M059J (cell line): ENCODE results near the gene LCN6. TPM values are rescaled to one million over a fixed set of nuclear protein-coding genes. Genes with fewer than 3 reads are reported as not detected.
"Not testable (repeated sequence)": the region's sequence is repeated elsewhere in the genome, so short reads cannot be mapped to it uniquely, and the experiment has no call there.

Experiments
- DNase-seq: peaks from one replicate; pipeline ENCODE4 v3.0.0-alpha.2; 2012; ENCODE audit warnings: low read depth
- total RNA-seq: library from RNA; depleted of rRNA; stranded (reverse); fragments of >200 nt; shearing (Covaris generic); gene quantifications from 2 replicates; pipeline ENCODE4 v1.2.3, GENCODE V29; 2014

The LCN6 gene
- total RNA-seq, 1 experiment from 2014 or later: not detected

DNA sequence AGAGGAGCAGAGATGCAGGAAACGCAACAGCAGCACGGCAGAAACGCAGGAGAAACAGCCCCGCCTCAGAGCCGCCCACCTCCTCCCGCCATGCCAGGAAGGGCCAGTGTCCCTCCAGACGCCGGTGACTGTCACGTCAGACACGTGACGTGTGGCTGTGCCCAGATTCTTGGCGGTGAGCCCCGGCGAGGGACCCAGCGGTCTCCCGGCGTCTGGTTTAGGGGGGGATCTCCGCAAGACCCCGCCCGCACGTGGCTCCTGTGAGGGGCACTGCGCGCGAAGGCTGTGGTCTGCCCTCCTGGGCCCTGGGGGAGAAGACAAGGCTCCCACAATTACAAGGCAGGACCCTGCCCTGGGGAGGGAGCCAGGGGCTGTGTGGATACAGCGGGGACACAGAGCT, 12.1 kb upstream of the LCN6 start:
- no peak for DNase-seq

DNA sequence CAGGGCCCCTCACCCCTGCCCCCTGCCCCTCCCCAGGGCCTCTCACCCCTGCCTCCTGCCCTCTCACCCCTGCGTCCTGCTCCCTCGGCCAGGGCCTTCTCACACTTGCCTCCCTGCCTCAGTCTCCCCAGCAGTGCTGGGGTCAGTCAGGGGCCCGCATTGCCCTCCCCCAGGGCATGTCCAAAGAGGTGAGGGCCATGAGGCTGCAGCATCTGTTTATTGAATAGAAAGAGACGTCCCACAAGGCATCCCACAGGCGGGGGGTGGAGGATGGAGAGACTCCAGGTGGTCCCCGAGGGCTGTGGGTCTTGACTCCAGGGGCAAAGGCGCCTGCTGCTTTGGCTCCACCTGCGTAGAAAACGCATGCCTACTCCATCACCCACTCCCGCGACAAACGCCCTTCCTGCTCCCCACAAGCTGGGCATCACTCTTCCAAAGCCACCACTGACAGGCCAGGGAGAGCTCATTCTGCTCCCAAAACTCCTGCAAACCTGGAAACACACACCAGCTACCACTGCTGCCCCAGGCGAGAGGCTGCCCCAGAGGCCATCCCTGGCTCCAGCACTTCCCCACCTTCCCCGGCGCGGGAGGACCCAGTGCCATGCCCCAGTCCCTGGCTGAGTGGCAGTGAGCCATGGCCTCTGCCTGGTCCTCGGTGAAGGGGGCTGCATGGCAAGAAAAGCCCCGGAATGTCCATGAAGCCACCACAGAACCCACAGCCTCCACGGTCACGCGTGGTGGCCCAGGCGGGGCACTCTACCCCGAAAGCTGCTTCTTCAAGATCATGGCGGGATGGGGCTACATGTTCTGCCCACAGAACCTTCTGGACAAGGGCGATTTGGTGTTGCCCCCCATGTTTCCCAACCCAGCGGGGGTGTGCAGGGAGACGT, 11.4 kb upstream of the LCN6 start:
- no peak for DNase-seq

DNA sequence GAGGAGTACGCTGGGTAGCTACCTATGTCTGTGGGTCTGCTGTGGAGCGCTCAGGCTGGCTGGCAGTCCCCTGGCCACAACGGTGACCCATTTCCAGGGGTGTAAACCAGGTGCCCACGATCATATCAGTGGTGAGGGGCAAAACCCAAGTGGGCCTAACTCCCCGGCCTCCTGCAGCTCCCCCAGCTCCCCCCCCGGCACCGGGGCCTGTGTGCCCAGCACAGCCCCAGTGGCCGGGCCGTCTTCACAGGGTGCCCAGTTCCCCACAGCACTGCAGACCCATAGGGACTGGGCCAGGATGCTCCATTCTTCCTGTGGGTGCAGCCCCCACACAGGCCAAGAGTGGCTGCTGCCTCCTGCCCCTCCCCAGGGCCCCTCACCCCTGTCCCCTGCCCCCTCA, 10.7 kb upstream of the LCN6 start:
- no peak for DNase-seq

DNA sequence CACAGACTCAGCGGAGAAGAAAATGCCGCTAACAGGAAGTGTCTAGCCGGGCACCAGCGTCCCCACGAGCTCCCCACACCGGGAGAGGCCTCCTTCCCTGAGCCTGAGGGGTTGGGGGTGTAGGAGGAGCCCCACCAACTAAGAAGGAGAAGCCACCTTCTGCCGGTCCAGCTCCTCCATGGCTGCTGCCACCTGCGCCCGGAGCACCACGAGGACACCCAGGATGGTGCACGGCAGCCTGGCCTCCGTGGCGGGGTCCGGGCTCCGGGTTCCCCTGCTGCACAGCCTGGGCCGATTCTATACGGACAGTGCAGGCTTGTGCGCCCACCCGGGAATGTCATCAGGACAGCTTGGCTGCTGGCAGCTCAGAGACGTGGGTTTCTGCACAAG, 9.4 kb upstream of the LCN6 start:
- DNase-seq: no peak

DNA sequence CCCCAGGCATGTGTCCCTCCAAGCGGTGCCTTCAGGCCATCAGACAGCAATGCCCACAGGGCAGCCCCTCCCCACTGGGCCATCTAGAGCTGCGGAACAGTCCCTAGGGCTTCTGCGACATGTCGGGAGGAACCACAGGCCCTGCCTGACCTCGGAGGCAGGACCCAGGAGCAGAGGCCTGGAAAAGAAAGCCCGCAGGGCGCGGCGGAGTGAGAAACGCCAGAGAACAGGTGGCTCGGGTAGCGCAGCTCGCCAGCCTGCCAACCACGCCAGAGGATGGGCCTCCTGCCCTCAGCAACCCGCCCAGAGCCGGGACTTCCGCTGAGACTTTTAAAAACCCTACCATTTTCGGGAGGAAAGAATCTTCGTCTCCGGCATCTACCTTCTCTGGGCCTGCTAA, 9.0 kb upstream of the LCN6 start:
- no peak for DNase-seq

DNA sequence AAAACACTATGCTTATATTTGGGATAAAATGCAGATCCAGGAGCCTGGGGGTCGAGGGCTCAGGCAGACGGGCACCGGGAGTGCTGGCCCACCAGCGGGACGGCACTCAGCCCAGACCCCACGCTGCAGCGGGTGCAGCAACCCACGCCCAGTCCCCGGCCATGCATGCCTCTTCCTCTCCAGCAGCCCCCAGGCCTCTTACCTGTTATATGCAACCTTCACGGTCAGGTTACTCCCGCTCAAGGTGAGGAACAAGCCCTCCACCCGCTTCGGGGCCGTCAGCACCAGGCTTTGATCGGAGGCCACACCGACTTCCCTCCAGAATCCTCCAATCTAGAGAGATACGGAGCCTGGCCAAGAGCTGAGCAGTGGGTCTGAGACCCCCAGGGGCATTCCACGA, 8.5 kb upstream of the LCN6 start:
- DNase-seq: no peak

DNA sequence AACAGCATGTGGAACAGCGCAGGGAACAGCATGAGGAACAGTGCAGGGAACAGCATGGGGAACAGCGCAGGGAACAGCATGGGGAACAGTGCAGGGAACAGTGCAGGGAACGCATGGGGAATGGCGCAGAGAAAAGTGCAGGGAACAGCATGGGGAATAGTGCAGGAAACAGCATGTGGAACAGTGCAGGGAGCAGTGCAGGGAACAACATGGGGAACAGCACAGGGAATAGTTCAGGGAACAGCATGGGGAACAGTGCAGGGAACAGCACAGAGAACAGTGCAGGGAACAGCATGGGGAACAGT, 7.8 kb upstream of the LCN6 start:
- DNase-seq: no peak

DNA sequence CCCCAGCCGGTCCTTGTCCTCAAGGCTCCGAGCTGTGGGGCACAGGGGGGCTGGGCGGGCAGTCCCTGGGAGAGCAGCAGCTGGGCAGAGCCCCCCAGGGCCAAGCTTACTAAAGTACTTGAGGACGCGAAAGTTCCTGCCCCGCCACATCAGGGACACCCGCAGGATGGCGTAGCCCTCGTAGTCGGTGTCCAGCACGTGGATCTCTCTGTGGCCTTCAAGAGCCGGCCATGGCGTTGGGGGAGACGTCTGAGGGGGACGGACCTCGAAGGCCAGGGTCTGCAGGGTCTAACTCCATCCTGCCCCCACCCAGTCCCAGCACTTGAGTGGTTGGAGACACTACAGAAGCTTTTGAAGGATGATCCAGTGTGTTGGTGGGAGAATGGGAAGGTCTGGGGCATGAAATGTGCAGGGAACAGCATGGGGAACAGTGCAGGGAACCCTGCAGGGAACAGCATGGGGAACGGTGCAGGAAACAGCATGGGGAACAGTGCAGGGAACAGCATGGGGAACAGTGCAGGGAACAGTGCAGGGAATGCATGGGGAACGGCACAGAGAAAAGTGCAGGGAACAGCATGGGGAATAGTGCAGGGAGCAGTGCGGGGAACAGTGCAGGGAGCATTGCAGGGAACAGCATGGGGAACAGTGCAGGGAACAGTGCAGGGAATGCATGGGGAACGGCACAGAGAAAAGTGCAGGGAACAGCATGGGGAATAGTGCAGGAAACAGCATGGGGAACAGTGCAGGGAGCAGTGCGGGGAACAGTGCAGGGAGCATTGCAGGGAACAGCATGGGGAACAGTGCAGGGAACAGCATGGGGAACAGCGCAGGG, 7.2 kb upstream of the LCN6 start:
- DNase-seq: not testable (repeated sequence)

DNA sequence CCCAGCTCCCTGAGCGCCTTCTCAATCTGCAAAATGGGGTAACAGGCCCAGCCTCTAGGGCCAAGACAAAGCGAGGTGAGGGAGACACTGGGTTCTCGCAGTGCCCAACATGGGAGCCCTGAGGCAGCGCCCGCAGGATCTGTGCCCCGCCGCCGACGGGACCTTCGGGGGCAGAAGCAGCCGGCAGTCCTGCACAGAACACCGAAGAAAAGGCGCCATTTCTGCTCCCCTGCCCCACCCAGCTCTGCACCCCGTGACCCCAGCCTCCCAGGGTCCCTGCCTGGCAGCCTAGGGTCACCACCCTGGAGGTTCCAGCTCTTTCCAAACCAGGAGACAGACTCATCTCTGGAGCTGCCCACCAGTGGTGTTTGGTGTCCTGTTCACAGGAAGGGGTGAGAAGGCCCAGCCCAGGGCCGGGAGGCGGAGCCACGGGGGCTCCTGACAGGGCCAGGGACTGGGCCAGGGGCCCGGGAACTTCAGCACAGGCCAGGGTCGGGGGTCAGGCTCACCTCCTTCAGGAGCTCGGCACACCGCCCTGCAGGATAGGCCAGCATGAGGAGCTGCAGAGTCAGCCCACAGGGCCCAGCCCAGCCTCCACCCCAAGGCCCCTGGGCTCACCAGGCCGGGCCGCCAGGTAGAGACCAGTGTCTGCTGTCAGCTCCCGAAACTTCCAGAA, 6.4 kb upstream of the LCN6 start:
- no peak for DNase-seq

DNA sequence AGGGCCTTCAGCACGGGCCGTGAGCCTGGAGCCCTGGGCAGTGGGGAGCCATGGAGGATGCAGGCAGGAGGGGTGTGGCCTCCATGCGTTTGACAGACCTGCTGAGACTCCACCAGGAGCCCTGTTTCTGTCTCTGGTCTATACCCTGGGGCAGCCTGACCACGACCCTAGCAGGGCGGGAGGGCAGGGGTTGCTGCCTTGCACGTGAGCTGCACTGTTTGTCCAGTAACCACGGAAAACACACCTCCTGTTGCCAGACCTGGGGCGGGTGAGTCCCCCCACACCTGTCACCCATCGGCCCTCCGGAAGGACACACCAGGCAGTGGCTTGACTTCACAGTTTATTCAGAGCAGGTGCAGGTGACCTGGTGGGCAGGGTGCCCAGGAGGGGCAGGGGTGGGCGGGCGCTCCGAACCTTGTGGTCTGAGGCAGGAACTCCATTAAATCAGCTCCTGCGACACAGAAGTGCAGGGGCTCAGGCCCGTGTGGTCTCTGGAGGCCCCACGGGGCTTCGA, 5.8 kb upstream of the LCN6 start:
- no peak for DNase-seq

DNA sequence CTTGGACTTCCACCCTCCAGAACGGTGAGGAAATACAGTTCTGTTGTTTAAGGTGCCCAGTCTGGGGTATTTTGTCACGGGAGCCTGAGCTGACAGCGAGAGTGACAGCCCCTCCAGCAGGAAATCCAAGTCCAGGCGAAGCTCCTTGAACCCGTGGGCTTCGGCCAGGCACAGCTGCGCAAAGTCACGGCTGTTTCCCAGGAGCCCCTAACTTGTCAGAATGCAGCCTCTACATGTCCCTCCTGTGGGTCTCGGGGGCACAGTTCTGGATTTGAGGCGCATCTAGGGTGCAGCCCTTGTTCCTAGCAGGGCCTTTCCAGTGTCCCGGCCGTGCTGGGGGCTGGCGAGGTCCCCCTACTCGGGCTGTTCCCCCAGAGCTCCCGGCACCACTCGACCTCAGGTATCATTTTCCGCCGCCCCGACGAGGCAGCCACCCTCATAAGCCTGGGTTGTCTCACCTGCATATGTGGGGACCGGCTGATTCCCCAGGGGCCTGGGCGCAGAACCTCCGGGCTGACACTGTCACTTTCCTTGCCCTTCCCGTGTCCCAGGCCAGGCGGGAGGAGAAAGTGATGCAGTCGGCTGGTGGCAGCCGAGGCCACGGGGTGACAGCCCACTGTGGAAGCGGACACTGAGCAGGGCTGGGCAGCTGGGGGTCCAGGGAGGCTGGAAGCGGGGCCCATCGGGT, 5.2 kb upstream of the LCN6 start:
- no peak for DNase-seq

DNA sequence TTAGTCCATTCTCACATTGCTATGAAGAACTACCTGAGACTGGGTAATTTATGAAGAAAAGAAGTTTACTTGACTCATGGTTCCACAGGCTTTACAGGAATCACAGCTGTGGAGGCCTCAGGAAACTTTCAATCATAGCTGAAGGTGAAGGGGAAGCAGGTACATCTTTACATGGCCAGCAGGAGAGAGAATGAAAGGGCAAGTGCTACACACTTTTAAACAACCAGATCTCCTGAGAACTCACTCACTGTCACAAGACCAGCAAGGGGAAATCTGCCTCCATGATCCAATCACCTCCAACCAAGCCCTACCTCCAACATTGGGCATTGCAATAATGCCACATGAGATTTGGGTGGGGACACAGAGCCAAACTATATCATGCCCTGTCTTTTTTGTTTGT, 3.5 kb upstream of the LCN6 start:
- DNase-seq: no peak

DNA sequence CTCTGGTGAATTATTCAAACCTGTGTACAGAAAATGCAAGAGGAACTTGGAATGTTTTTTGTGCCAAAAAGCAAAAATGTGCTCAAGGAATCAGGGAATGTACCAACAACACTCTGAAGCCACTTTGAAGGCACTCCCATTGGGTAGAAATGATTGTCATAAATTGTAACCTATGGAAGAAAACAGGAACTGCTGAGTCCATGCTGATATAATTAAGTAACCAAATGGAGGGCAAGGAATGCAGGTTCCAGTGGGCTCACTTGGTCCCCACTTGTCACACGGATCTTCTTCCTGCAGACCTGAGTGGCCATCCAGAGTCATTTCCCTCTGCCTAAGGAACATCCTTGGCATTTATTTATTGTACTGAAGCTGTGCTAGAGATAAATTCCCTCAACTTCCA, 2.9 kb upstream of the LCN6 start:
- no peak for DNase-seq

DNA sequence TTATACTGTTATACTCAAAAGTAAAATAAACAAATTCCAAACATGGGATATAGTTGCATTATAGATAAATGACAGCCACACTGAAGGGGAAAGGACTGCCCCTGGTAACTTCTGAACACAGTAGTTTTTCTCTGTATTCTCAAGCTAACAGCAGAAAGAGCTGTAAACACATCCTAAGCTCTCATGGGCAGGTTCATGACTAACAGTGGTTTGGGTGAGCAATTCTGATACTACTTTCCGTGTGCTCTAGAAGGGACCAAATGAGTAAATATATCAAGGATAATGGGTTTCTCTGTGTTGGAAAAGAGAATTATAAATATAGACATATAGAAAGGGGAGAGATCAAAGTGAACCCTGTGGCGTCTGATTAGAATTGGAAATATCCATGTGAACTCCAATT, 2.2 kb upstream of the LCN6 start:
- DNase-seq: peak; percentile 39

DNA sequence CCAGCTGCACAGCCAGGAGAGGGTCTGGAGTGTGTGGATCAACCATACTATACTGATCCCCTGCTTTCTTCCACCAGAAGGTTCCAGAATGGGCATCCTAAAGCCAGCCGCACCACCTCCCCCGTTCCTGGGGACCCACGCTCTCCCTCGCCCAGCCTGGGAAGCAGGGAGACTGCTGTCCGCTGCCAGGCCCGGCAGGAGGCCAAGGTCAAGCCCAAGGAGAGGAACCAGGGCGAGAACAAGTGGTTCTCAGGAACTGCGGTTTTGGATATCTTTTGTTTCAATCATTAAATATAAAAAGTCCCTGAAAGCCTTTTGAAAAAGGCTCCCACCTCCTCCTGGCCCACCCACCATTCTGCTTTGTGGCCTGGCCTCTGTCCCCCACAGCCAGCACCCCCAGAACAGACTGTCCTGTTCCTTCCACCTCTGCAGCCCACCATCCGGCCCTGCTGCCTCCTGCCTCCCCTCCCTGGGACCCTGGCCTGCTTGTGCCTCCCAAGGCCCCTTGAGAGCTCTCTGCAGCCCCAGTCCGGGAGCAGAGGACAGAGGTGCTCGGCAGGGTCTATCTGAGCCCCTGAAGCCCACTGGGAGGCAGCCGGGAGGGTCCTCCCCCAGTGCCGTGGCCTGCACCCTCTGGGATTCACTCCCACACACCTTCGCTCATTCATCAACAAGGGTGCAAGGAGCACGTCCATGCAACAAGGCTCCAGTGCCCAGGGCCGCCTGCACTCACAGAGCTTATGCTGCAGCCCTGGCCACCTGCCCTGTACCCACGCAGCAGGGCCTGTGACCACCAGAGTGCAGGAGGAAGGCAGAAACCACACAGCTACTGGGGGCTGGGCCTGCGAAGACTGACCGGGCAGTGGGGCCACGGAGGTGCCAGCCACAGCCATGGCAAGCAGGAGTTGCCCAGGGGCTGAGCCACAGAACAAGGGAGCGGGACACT, 614 bp upstream of the LCN6 start:
- no peak for DNase-seq

DNA sequence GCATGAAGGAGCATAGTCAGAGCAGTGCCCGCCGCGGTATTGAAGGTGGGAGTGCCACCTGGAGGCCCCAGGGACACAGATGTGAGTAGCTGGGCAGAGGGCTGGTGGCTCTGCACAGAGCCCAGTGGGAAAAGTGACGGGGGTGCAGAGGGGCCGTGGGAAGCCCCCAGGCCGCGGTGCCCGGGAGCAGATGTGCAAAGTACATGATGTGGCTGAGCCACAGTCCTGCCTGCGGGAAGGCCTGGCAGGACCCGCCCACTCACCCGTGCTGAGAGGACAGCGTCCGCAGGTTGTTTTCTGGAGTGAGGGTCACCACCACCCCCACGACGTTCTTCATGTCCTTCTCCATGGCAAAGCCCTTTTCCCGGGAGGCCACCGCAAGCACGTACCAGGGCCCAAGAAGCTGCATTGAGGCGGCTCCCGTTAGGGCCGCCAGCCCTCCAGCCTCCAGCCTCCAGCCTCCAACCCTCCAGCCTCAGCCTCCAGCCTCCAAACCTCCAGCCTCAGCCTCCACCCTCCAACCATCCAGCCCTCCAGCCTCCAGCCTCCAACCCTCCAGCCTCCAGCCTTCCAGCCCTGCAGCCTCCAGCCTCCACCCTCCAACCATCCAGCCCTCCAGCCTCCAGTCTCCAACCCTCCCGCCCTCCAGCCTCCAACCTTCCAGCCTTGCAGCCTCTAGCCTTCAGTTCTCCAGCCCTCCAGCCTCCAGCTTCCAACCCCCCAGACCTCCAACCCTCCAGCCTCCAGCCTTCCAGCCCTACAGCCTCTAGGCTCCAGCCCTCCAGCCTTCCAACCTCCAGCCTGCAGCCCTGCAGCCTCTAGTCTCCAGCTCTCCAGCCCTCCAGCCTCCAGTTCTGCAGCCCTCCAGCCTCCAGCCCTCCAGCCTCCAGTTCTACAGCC, 914 bp downstream of the LCN6 start:
- DNase-seq: no peak

DNA sequence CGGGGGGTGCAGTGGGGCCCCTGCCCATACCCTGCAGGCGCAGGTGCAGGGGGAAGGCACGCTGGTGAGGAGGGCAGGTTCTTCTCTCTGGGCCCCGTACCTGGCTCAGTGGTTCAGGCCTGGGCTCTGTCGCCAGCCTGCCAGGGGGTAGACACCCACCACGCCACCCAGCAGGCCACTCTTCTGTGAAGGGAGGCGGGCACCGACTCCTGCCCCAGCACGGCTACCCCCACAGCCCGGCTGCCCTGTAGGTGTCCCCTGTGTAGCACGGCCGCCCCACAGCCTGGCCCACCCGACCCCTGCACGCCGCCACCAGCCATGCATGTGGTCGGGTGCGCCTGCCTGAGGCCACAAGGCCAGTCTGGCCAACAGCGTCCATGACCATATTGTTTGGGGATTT, 1.7 kb downstream of the LCN6 start:
- no peak for DNase-seq

DNA sequence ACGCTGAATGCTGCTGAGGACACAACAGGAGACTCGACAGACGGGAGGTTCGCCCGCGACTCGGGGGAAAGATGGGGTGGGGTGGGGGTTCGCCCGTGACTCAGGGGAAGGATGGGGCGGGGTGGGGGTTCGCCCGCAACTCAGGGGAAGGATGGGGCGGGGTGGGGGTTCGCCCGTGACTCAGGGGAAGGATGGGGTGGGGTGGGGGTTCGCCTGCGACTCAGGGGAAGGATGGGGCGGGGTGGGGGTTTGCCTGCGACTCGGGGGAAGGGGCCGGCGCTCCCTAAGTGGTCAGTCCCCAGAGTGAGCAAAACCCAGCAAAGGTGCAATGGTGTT, 2.2 kb downstream of the LCN6 start:
- DNase-seq: no peak

DNA sequence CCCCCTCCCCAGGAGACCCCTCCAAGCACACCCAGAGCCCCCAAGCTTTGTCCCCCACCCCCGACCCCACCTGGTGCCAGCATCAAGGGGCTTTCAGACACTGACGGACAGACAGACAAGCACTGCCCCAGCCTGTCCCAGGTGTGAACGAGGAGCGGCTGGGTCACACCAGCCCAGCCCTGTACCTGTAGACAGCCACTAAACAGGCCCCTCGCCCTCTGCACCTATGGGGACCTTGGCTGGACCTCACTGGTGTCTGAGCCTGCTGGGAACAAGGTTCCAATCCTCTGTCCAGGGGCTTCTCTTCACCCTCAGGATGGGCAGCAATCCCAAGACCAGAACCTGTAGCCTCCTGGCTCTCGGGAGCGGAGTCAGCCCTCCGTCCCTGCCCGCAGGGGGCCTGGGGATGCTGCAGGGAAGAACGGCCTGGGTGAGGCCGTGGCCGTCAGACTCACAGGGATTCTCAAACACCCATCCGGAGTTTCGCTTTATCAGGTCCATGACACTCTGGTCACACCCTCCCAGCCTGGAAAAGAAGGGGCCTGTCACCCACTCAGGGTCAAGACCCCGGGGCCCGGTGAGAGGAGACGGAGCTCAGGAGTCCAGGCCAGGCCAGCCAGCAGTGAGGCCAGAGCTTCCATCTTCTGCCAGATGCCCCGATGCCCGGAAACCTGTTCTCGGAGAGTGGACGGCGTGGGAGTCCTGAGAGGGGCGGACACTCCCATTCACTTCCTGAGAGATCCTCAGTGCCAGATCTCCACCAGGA, 2.8 kb downstream of the LCN6 start:
- no peak for DNase-seq
